CD4-positive, alpha-beta T cell treated with Interleukin-6 at 100 ng/mL for 8 hours (primary cell): ENCODE measurements around the gene TAF12.
"Not testable (repeated sequence)": the region's sequence is repeated elsewhere in the genome, so short reads cannot be mapped to it uniquely, and the experiment has no call there.

Experiments used
- DNase-seq: peaks from one replicate; pipeline ENCODE4 v3.0.0-alpha.2; 2020; ENCODE audit warnings: mixed read lengths, low spot score

Gene TAF12

GRCh38 chr1:28644494-28644893, 1.6 kb upstream of the TAF12 start:
- DNase-seq: no peak

- no peak for DNase-seq
Measured at GRCh38 chr1:28642056-28642846, 616 bp downstream of the TAF12 start.

- peak; percentile 24 for DNase-seq
Measured at GRCh38 chr1:28640766-28641165, 2.1 kb downstream of the TAF12 start.

GRCh38 chr1:28632560-28632959, 10.3 kb downstream of the TAF12 start:
- DNase-seq: no peak

GRCh38 chr1:28631713-28632112, 11.2 kb downstream of the TAF12 start:
- no peak for DNase-seq

GRCh38 chr1:28613175-28613574, 29.7 kb downstream of the TAF12 start:
- DNase-seq: no peak

- no peak for DNase-seq
Measured at GRCh38 chr1:28606771-28607170, 36.1 kb downstream of the TAF12 start.

- DNase-seq: no peak
Measured at GRCh38 chr1:28604962-28605361, 37.9 kb downstream of the TAF12 start.

GRCh38 chr1:28604411-28604810, 38.5 kb downstream of the TAF12 start:
- DNase-seq: no peak

GRCh38 chr1:28602536-28603439, 40.1 kb downstream of the TAF12 start:
- DNase-seq: peak; percentile 13

GRCh38 chr1:28601696-28602095, 41.2 kb downstream of the TAF12 start:
- no peak for DNase-seq

GRCh38 chr1:28596276-28596675, 46.6 kb downstream of the TAF12 start:
- not testable (repeated sequence) for DNase-seq

GRCh38 chr1:28595412-28596191, 47.3 kb downstream of the TAF12 start:
- DNase-seq: no peak

- DNase-seq: not testable (repeated sequence)
Measured at GRCh38 chr1:28594686-28595411, 48.0 kb downstream of the TAF12 start.

GRCh38 chr1:28593988-28594356, 48.9 kb downstream of the TAF12 start:
- DNase-seq: not testable (repeated sequence)

GRCh38 chr1:28592321-28593071, 50.4 kb downstream of the TAF12 start:
- DNase-seq: no peak

- DNase-seq: no peak
Measured at GRCh38 chr1:28591708-28592320, 51.1 kb downstream of the TAF12 start, which contains the start of gene RAB42. Gene RAB42 (plus strand): TSS chr1:28592265. CDS start chr1:28592512, 247 bp downstream.

- DNase-seq: not testable (repeated sequence)
Measured at GRCh38 chr1:28586585-28587391, 56.1 kb downstream of the TAF12 start.

GRCh38 chr1:28582248-28582615, 60.6 kb downstream of the TAF12 start:
- DNase-seq: no peak
